Stimulated activated CD8-positive, alpha-beta memory T cell treated with anti-CD3 and anti-CD28 coated beads, Interleukin-4, amount 100 ng/mL, for 24 hours (primary cell): ENCODE data around the gene GNG12.
A peak's percentile ranks its signal among the peaks of the same experiment; 100 is the strongest.

ENCODE experiments used
- DNase-seq: peaks from one replicate; pipeline ENCODE4 v3.0.0-alpha.2; 2020; ENCODE audit warnings: low read depth

GNG12 gene

GRCh38 chr1:67704351-67704750 is 128.9 kb downstream of the GNG12 start:
- no peak for DNase-seq

GRCh38 chr1:67701876-67702275 is 131.4 kb downstream of the GNG12 start:
- no peak for DNase-seq

DNA sequence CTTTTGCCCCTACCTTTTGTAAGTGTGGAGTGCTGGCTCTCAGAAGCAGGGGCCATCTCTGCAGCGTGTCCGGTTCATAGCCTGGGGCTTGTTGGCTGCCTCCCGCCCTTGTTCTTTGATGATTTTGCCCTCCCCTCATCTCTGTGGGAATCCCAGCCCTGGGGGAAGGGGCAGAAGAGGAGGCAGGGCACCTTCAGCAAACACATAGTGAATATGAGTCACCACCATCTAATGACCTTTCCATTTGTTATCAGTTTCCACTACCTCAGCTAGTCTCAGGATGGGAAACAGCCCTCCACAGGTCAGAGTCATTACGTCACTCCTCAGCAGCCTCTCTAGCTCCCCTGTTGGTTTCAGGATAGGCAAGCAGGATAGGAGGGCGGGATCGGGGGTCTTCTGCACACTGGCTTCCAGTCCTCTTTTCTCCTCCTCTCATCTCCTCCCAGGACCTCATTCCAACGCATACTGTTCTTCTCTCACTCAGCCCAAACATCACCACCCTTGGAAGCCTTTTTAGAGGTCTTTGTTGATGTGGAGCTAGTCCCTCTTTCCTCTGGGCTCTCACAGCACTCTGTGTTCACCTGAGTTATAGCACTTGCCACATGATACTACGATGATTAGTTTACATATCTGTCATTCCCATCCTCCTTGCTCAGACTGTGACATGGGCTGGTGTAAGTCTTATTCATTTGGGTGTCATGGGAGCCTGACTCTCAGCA is 132.4 kb downstream of the GNG12 start:
- DNase-seq = no peak

- no peak for DNase-seq
These were observed 133.0 kb downstream of the GNG12 start for GRCh38 chr1:67700220-67700619.

DNA sequence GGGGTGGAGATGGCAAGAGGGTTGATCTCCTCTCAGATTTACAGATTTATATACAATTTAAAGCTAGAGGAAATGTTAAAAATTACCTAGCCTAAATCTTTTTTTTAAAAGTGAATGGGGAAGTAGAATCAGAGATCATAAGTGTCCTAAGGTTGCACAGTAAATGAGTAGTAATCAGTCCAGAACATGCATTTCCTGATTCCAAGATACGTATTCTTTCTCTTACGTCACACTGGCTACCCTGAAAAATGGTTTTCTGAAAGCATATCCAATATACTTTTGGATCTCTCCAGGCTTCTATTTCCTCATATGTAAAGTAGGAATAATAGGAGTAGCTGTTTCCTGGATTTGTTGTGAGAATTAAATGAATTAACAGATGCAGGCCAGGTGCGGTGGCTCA is 136.6 kb downstream of the GNG12 start:
- no peak for DNase-seq

DNA sequence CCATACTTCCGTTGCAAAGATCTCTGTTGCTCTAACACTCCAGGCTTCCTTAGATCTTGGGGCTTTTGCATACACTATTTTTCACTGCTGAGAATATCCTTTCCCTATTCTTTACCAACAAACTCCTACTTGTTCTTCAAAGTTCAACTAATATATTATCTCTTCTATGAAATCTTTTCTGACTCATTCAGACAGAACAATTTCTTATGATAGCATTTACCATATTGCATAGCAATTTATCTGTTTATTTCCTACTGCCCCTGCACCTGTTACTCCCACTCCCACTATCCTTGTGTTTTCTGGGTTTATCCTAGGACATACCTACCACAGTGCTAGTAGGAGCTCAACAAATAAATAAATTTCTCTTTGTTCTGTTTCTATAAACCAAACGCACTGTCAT is 137.3 kb downstream of the GNG12 start:
- no peak for DNase-seq

GRCh38 chr1:67691712-67692111 is 141.6 kb downstream of the GNG12 start:
- DNase-seq = no peak

GRCh38 chr1:67690411-67690810 is 142.9 kb downstream of the GNG12 start:
- DNase-seq = no peak

DNA sequence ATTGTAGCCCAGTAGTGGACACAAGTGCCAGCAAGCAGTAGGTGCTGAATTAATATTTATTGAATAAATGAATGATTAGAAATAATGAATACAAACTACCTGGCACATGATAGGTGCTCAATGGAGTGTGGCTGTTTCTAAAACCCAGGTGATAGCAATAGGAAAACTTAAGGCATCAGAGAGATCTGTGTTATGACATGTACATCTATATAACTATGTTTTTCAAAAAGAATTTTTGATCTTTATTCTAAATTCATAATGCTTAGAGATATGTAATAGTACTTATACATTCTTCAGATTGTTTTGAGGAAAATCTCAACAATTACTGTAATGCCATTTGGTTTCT is 143.3 kb downstream of the GNG12 start:
- DNase-seq = no peak

- no peak for DNase-seq
These were observed 143.8 kb downstream of the GNG12 start for GRCh38 chr1:67689267-67690017.

GRCh38 chr1:67688526-67689219 is 144.6 kb downstream of the GNG12 start:
- no peak for DNase-seq

DNA sequence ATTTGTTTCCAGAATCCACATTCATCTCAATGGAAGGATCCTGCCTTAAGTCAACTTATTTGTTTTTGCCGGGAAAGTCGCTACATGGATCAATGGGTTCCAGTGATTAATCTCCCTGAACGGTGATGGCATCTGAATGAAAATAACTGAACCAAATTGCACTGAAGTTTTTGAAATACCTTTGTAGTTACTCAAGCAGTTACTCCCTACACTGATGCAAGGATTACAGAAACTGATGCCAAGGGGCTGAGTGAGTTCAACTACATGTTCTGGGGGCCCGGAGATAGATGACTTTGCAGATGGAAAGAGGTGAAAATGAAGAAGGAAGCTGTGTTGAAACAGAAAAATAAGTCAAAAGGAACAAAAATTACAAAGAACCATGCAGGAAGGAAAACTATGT is 145.6 kb downstream of the GNG12 start:
- no peak for DNase-seq

GRCh38 chr1:67687198-67687545 is 146.1 kb downstream of the GNG12 start:
- DNase-seq = no peak

DNA sequence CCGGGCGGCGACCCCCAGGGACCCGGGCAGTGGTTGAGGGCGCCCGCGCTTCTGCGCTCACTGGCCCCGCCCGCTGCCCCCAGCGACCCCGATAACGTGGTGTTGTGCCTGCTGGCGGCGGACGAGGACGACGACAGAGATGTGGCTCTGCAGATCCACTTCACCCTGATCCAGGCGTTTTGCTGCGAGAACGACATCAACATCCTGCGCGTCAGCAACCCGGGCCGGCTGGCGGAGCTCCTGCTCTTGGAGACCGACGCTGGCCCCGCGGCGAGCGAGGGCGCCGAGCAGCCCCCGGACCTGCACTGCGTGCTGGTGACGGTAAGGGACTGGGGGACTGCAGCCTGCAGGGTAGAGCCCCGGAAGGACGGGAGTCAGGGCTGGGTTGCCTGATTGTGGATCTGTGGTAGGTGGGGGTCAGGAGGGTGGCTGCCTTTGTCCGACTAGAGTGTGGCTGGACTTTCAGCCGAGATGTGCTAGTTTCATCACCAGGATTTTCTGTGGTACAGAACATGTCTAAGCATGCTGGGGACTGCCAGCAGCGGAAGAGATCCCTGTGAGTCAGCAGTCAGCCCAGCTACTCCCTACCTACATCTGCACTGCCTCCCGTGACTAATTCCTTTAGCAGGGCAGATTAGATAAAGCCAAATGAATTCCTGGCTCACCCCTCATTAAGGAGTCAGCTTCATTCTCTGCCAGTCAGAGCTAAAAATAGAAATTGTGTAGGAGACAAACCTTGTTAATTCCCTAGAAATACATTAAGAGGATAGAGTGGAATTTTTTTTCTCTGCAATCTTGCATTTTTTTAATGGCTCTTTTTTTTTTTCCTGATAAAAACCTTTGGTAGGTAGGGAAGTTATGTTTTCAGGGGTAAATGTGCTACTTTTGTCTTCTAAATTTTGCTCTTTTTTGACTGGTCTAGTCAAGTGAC is 146.7 kb downstream of the GNG12 start:
- peak; percentile 15 for DNase-seq

GRCh38 chr1:67685558-67686266 is 147.6 kb downstream of the GNG12 start:
- peak; percentile 53 for DNase-seq

DNA sequence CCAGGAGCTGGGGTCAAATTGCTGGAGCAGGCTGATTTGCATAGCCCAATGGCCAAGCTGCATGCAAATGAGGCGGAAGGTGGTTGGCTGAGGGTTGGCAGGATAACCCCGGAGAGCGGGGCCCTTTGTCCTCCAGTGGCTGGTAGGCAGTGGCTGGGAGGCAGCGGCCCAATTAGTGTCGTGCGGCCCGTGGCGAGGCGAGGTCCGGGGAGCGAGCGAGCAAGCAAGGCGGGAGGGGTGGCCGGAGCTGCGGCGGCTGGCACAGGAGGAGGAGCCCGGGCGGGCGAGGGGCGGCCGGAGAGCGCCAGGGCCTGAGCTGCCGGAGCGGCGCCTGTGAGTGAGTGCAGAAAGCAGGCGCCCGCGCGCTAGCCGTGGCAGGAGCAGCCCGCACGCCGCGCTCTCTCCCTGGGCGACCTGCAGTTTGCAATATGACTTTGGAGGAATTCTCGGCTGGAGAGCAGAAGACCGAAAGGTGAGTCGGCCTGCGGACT is 148.2 kb downstream of the GNG12 start, which contains the start of gene GADD45A:
Gene GADD45A (plus strand): TSS at position 135 of the 491 bp plus-strand sequence. CDS start 294 bp downstream, at position 429.
- DNase-seq = peak; percentile 89

- DNase-seq = no peak
These were observed 148.7 kb downstream of the GNG12 start for GRCh38 chr1:67684526-67685066.

GRCh38 chr1:67683766-67684525 is 149.3 kb downstream of the GNG12 start:
- DNase-seq = peak; percentile 25

GRCh38 chr1:67683316-67683715 is 150.0 kb downstream of the GNG12 start:
- no peak for DNase-seq

DNA sequence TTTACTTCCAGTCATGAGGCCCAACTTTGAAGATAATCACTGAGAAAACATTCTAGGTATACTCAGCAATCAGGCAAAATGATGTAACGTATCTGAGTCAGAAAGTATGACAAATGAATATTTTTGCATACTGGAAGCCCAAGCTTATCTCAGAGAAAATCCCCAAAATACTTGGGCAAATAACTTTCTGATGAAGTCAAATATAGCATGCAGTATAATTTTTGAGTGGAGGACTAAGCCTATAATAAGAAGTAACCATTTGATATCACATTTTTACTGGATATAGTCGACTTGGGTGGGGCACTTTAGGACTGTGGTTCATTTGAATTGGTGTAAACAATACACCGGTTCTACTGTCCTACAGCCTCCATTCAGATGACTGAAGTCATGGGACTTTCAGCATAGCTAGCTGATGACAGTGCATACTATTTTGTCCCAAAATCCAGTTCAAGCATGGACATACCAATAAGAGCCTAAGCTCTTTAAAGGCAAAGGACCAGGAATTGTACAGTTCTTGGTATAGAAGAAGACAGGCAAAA is 150.5 kb downstream of the GNG12 start:
- DNase-seq = no peak
